GM19463 (cell line): ENCODE measurements around the gene ABHD2.
A peak's percentile ranks its signal among the peaks of the same experiment; 100 is the strongest.
"Not testable (repeated sequence)": the region's sequence is repeated elsewhere in the genome, so short reads cannot be mapped to it uniquely, and the experiment has no call there.

ENCODE experiments used
- ATAC-seq: cut with Tn5 transposase; IDR thresholded peaks from one replicate; pipeline ENCODE4 v1.9.1; 2021; ENCODE audit warnings: mild to moderate bottlenecking, moderate library complexity; ENCODE audit not compliant: unreplicated experiment

Gene ABHD2

DNA sequence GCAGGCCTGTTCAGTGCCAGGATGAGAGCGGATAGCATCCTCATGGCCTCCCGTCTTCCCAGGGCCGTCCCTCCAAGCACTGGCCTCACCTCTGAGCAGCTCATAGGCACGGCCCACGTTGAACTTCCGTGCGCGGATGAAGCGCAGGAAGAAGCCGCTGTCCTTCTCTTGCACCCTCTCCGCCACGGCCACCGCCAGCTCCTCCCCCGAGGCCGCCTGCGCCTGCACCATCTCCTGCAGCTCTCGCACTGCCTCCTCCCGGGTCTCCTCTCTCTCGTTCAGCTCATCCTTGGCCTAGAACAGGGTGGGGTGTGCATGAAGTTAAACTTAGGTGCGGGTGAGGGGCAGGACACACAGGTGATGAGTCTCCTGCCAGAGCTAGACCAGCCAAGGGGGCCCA is 128.8 kb downstream of the ABHD2 start:
- ATAC-seq: no peak

DNA sequence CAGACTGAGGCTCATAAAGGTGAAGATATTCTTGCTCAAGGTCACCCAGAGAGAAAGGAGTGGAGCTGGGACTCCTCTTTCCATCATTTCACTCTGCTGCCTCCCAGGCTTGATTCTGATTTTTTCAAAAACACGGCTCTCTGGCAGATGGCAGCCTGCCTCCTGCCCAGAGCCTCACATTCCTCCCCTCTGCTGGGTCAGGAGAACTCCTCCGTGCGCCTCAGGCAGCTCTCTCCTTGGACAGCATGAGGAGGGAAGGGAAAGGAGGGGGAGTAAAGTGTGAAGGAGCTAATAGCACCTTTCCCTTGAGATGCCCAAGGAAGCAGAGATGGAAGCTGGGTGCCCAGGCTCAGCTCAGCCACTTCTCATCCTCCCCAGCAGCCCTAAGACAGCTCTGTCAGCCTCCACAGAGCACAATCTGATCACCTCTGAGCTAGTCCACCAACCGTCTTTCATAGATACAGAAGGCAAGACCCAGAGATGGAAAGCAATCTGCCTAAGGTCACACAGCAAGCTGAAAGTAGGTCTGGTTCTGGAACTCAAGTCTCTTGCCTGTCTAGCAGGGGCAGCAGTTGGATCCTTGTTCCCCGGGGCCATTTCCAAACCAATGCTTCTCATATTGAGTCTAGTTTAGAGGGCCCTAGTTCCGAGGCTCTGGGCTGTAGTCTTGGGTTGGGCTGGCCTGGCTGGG is 129.6 kb downstream of the ABHD2 start:
- no peak for ATAC-seq

DNA sequence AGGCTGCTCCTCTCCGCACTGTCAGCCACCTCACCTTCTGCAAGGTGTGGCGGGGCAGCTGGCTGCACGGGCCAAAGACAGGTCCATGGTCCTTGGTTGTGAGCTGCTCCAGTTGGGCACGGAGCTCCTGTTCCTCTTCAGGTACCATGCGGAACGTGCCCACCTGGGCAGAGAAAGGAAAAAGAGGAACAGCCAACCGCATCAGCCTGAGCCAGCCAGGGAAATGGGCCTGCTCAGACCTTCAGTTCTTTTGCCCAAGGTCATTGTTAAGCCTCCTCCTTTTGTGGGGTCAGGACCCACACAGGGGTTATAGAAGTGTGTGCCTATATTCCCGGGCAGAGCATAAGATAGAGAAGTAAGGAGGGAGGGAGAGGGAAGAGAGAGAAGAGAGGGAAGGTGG is 130.3 kb downstream of the ABHD2 start:
- no peak for ATAC-seq

DNA sequence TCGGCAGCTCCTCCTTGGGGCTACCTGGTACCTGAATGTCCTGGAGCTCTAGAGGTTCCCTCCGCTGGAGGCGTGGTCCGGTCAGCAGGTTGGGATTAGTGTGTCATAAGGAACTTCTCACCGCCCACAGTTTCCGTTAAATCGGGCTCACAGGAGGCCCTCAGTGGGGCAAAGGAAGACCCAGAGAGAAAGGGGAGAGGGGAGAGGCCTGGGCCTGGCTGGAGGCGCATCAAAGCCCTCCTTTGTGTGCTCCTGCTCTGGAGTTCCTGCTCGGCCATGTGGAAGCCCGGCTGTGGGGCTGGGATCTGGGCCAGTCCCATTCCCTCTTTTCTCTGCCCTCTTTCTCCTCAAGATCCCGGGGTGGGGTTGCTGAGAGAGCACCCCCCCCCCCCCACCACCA is 133.3 kb downstream of the ABHD2 start, which contains the start of gene RLBP1:
RLBP1 (minus strand) TSS at position 37 of the 400 bp plus-strand sequence. CDS start 2,604 bp downstream, outside the sequence.
- no peak for ATAC-seq

DNA sequence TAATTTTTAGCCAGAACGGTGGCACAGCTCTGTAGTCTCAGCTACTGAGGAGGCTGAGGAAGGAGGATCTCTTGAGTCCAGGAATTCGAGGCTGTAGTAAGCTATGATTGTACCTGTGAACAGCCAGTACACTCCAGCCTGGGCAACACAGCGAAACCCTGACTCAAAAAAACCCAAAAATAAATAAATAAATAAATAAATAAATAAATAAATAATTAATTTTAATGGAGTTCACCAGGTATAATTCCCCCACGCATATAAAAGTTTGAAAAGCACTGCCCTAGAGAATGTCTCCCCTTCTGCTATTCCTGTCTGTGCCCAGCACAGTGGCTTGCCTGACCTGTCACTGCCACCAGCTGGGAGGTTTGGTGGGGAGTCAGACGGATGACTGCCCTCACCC is 137.3 kb downstream of the ABHD2 start:
- ATAC-seq: no peak

DNA sequence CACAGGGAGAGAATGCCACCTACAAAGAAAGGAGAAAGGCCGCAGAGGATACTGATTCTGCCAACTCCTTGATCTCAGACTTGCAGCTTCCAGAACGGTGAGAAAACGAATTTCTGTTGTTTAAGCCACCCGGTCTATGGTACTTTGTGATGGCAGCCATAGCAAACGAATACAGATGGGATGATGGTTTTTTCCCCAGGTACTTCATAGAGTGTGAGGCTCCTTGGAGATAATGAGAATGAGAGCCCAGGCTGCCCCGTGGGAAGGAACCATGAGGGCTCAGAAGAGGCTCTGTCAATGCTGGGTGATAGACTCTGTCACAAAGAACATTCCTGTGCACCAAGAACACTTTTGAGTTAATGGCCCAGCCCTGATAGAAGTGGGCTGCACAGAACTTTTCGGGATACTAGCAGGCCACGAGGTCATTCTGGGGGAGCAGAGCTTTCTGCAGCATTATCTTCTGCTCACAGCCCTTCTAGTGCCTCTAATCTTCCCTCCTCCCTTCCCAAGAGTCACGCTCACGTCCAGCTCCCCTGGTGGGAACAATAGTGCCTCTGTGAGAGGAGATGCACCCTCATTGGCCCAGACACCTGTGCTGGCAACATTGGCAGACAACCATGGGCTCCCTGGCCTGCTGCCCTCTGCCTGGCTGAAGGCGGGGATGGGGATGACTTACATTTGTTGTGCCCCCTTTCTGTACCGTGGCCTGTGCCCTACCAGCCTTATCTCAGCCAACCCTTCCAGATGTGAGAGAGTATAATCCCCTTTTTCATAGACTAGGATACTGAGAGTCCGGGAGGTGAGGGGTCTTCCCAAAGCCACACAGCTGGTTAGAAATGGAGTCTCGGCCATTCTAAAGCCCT is 138.3 kb downstream of the ABHD2 start:
- ATAC-seq: no peak

DNA sequence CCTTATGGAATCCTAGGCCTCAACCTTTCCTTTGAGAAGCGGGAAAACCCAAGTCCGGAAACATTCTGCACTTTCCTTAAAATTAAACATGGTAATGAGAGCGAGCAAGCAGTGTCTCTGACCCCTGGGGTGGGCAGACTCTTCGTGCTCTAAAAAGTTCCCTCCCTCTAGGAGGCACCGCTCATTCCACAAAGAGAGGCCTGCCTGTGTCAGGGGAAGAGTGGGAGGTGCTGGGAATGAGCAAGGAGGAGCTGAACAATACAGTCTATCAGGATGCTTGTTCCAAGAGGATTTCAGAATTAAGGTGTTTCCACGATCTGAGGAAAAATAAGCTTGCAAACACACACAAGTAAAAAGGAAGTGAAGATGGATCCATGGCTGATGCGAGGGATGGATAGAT is 139.2 kb downstream of the ABHD2 start:
- no peak for ATAC-seq

DNA sequence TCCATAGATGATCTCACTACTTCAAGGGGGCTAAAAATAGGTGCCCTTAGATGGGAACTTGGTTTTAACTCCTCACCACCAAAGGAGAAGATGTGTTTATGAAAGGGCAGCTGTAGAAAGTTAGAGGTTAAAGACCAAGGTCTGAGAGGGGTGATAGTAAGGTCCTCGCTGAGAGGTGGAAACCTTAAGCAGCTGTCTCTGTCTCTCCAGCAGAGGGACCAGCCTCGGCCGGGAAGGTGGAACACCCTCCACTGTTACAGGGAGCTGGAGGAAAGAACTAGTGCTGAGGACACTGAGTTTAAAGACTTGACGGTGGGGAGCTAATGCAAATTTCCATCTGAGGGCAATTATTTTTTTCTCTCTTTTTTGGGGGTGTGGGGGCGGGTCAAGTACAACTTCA is 142.0 kb downstream of the ABHD2 start:
- no peak for ATAC-seq

DNA sequence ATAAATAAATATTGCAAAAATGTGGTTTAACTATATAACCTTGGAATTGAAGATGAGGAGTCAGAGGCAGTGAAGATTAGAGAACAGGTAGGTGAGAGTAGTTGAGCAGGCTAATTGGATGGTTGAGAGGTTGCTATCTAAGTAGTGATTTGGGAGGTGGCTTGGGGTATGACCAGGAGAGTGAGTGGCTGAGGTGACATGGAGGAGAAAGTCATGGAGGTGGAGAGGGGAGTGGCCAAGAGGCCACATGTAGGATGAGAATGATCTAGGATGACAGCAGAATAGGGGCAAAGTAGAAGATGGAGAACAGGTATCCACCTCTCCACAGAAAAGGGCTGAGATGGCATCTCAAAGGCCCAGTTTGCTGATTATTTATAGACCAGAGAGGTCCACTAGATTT is 143.6 kb downstream of the ABHD2 start:
- no peak for ATAC-seq

DNA sequence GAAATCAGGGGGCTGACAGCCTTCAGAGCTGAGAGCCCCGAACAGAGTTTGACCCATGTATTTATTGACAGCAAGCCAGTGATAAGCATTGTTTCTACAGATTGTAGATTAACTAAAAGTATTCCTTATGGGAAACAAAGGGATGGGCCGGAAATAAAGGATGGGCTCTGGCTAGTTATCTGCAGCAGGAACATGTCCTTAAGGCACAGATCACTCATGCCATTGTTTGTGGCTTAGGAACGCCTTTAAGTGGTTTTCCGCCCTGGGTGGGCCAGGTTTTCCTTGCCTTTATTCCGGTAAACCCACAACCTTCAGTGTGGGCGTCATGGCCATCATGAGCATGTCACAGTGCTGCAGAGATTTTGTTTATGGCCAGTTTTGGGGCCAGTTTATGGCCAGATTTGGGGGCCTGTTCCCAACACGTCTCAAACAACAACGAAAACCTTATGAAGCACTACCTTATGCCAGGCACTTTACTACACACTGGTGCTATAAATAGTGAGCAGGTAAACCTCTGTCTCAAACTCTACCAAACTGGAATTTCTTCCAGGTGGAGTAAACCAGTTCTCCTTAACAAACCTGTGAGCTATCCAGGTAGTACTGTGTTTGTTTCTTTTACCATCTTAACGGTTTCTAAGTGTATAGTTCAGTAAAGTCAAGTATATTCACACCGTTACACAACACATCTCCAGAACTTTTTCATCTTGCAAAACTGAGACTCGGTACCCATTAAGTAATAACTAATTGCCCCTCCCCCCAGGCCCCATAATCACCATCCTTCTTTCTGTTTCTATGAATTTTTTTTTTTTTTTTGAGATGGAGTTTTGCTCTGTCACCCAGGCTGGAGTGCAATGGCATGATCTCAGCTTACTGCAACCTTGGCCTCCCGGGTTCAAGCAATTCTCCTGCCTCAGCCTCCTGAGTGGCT is 151.9 kb downstream of the ABHD2 start:
- not testable (repeated sequence) for ATAC-seq

DNA sequence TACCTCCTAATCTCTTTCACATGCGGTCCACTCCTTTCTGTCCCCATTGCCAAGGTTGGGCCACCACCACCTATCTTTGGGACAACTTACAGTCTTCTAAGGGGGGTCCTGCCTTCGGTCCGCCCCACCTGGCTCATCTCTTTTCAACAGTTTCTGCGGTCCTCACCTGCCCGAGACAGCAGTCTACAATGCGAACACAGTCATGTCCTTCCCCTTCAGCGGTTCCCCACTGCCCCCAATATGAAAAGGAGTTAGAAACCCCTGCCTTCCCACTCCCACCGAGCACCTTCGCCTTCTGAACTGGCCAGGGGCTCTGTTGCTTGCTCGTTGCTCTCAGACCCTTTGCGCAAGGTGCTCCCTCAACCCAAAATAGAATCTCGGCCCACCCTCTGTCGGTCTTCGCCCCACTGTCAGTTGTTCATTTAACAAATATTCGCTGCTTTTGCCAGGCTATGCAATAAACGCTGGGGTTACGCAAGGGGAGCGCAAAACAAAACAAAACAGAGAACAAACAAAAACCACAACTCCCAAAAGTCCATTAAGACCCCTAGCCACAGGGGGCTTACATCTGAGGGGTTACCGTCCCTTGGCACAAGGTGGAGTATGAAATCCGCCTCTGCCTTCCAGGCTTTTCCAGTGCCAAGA is 154.9 kb downstream of the ABHD2 start:
- no peak for ATAC-seq

DNA sequence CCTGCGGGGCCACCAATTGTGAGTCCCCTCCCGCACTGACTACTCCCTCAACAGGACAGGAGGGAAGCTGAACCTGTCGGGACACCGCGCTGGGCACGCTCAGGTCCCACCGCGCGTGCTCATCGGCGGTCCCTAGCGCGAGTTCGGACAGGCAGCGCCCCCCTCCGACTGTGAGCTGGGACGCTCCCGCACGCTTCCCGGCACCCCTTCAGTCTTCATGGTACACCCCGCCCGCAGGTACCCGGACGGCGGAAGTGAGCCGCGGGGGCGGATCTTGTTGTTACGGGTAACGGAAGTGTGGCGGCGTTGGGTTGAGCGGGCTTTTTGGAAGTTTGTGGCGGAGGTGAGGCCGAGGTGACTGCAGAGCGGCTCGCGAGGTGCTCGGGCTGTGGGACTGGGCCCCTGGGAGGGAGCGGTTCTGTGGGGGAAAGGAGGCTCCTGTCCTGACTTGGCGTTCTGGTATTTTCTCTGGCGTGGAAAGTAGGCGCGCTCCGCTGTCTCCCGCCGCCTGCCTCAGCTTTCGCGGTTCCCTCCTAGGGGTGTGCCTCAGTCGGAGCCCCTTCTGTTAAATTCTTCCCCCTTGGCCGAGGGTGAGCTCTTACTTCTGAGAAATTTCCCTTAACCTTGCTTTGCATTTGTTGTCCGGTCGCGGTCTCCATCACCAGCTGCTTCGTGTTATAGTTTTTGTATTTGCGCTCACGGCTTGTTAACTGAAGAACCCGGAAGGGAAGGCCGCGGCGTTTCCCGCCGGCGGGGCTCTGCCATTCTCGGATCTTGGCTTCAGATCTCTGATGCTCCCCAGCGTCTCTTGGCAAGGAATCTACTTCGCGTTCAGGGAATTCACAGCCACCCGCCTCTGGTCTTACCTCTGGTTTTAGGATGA is 155.7 kb downstream of the ABHD2 start, which contains the start of gene FANCI:
FANCI (plus strand) TSS at position 289 of the 883 bp plus-strand sequence. CDS start 3,669 bp downstream, outside the sequence.
- peak; percentile 92 for ATAC-seq

DNA sequence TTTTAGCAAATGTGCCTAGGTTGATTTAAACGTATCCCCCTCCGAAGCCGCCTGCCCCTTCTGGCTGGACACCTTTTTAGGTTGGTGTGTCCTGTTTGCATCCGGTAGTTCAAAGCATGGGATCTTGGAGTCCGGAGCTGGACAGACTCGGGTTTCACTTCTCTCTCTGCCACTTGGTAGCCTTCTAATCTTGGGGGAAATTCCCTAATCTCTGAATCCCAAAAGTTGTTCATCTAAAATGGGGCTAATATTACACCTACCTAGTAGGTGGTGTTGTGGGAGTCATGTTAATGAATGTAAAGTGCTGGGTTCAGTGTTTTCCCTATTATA is 156.3 kb downstream of the ABHD2 start:
- no peak for ATAC-seq

DNA sequence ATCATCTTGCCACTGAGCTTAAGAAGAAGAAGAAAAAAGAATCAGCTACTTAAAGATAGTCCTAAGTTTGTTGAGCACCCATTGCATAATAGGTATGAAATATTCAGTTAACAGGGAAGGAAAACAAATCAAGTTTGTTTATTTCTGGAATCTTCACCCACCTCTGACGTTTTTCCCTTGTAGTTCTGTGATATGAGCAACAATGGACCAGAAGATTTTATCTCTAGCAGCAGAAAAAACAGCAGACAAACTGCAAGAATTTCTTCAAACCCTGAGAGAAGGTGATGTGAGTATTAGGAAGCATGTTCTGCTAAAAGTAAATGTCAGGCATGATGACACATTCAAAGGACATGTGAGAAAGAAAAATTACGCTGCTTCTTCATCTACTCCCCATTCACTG is 159.2 kb downstream of the ABHD2 start:
- ATAC-seq: no peak

DNA sequence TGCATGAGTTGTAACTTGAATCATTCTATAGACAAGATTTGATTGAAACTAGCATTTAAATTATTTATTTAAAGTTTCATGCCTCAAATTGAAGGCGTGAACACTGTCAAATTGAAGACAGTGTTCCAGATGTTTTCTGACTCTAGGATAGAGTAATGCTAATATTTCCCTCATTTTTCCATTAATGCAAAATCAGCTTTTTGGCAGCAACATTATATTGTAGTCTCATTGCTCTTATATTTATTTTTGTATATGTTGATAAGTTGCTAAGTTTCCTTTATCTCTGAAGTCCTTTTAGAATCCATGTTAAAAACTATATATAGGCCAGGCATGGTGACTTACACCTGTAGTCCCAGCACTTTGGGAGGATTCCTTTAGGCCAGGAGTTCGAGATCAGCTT is 160.3 kb downstream of the ABHD2 start:
- no peak for ATAC-seq

DNA sequence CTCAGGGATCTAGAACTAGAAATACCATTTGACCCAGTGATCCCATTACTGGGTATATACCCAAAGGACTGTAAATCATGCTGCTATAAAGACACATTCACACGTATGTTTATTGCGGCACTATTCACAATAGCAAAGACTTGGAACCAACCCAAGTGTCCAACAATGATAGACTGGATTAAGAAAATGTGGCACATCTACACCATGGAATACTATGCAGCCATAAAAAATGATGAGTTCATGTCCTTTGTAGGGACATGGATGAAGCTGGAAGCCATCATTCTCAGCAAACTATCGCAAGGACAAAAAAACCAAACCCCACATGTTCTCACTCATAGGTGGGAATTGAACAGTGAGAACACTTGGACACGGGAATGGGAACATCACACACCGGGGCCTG is 161.9 kb downstream of the ABHD2 start:
- not testable (repeated sequence) for ATAC-seq
